Endothelial cell (in vitro differentiated cells): ENCODE results near the gene NTM. TPM values are rescaled to one million over a fixed set of nuclear protein-coding genes. Genes with fewer than 3 reads are reported as not detected.

ENCODE experiments used
- DNase-seq: peaks from one replicate; pipeline ENCODE4 v3.0.0; 2021; ENCODE audit warnings: low spot score
- H3K27ac Mint-ChIP-seq: one replicate; pipeline ENCODE4 v1.8.0; 2021; ENCODE audit warnings: mixed read lengths, inconsistent platforms; ENCODE audit not compliant: unreplicated experiment
- H3K27me3 Mint-ChIP-seq: one replicate; pipeline ENCODE4 v1.8.0; 2021; ENCODE audit warnings: mild to moderate bottlenecking, moderate library complexity, mixed read lengths, inconsistent platforms; ENCODE audit not compliant: unreplicated experiment
- H3K36me3 Mint-ChIP-seq: one replicate; pipeline ENCODE4 v1.8.0; 2021; ENCODE audit warnings: mild to moderate bottlenecking, low read depth, mixed read lengths, inconsistent platforms; ENCODE audit not compliant: unreplicated experiment
- H3K4me1 Mint-ChIP-seq: one replicate; pipeline ENCODE4 v1.8.0; 2021; ENCODE audit warnings: mild to moderate bottlenecking, mixed read lengths, inconsistent platforms; ENCODE audit not compliant: unreplicated experiment
- H3K4me3 Mint-ChIP-seq: one replicate; pipeline ENCODE4 v1.8.0; 2021; ENCODE audit warnings: mild to moderate bottlenecking, mixed read lengths, inconsistent platforms; ENCODE audit not compliant: unreplicated experiment
- H3K9me3 Mint-ChIP-seq: one replicate; pipeline ENCODE4 v1.8.0; 2021; ENCODE audit warnings: mixed read lengths, inconsistent platforms; ENCODE audit not compliant: unreplicated experiment
- total RNA-seq: library from RNA; stranded (reverse); fragmentation: NEBNext Ultra II Directional; extraction: Animal tissue kit (Norgen Biotek cat#: 25700); gene quantifications from one replicate; pipeline ENCODE4 v1.2.1, GENCODE V29; 2021; ENCODE audit not compliant: unreplicated experiment
- TF ChIP-seq, protein P1 (sequence below): fragments of 200-600 bp; sonication (generic); IDR thresholded peaks from one replicate; pipeline ENCODE4 v1.5.0; 2021; ENCODE audit warnings: antibody characterized with exemption; ENCODE audit not compliant: unreplicated experiment

Gene NTM
- total RNA-seq, 1 donor from 2014 or later, result 3.6 TPM

DNA sequence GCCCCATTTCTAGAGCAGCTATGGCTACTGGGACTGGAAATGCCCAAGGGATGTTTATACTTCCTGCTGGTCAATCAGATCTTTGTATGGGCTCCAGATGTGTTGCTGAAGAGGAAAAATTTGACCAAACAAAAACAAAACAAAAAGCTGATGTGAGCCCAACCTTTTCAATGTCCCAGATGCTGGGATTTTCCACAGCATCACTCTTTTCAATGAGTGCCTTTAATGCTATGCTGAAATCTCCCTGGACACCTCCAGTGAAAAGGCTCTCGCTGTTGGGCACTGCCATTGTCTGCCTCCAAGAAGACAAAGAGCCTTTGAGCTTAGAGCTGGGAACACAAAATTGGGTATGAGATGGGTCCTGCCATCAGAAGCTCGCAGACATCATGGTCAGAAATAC, 671.9 kb downstream of the NTM start:
- H3K27ac Mint-ChIP-seq, result no peak overlapping the region
- TF ChIP-seq, protein P1, sequence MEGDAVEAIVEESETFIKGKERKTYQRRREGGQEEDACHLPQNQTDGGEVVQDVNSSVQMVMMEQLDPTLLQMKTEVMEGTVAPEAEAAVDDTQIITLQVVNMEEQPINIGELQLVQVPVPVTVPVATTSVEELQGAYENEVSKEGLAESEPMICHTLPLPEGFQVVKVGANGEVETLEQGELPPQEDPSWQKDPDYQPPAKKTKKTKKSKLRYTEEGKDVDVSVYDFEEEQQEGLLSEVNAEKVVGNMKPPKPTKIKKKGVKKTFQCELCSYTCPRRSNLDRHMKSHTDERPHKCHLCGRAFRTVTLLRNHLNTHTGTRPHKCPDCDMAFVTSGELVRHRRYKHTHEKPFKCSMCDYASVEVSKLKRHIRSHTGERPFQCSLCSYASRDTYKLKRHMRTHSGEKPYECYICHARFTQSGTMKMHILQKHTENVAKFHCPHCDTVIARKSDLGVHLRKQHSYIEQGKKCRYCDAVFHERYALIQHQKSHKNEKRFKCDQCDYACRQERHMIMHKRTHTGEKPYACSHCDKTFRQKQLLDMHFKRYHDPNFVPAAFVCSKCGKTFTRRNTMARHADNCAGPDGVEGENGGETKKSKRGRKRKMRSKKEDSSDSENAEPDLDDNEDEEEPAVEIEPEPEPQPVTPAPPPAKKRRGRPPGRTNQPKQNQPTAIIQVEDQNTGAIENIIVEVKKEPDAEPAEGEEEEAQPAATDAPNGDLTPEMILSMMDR, result no peak
- no peaks in the 10 kb centered on the region for H3K9me3 Mint-ChIP-seq
- no peaks in the 10 kb centered on the region for H3K36me3 Mint-ChIP-seq
- no peak for DNase-seq
- peaks cover 2% of the 10 kb centered on the region for H3K27me3 Mint-ChIP-seq
- H3K4me1 Mint-ChIP-seq, result peaks cover 30% of the 10 kb centered on the region
- no peak overlapping the region for H3K4me3 Mint-ChIP-seq

DNA sequence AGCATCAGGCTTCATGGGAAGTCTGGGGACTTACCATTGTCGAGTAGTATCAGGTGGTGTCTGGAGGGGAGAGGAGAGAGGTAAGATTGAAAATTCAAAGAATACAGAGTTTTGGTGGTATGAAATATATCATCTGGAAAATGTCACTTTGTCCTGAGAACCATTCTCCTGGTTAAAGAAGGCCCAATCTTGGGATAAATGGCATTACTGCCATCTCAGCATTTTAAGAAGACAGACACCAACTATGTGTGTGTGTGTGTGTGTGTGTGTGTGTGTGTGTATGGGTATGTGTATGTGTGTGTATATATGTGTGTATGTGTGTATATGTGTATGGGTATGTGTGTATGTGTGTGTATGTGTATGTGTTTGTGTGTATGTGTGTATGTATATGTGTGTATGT, 673.3 kb downstream of the NTM start:
- H3K4me3 Mint-ChIP-seq, result no peak overlapping the region
- peaks cover 2% of the 10 kb centered on the region for H3K27me3 Mint-ChIP-seq
- no peak for DNase-seq
- no peaks in the 10 kb centered on the region for H3K36me3 Mint-ChIP-seq
- H3K4me1 Mint-ChIP-seq, result peaks cover 37% of the 10 kb centered on the region
- H3K9me3 Mint-ChIP-seq, result no peaks in the 10 kb centered on the region
- no peak overlapping the region for H3K27ac Mint-ChIP-seq
- TF ChIP-seq, protein P1, result no peak

DNA sequence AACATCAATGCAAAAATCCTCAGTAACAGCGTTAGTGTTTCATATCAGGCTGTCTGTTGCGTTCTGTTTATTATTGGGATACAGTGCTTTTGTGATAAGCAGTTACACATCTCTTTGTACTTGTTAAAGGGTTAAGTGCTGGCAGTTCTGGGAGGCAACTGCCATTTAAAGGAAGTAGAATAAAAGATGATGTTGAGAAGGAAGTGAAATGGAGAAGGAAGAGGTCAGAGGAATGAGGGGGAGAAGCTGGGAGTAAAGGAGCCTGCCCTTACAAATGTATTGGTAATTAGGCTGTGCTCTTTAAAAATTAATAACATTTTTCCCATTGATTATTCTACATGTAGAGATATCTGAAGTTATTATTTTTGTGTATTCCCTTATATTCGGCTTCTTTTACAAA, 674.7 kb downstream of the NTM start:
- no peak overlapping the region for H3K4me3 Mint-ChIP-seq
- no peak overlapping the region for H3K27ac Mint-ChIP-seq
- H3K27me3 Mint-ChIP-seq, result peaks cover 5% of the 10 kb centered on the region
- H3K9me3 Mint-ChIP-seq, result no peaks in the 10 kb centered on the region
- TF ChIP-seq, protein P1, result no peak
- DNase-seq, result no peak
- no peaks in the 10 kb centered on the region for H3K36me3 Mint-ChIP-seq
- H3K4me1 Mint-ChIP-seq, result peaks cover 33% of the 10 kb centered on the region

DNA sequence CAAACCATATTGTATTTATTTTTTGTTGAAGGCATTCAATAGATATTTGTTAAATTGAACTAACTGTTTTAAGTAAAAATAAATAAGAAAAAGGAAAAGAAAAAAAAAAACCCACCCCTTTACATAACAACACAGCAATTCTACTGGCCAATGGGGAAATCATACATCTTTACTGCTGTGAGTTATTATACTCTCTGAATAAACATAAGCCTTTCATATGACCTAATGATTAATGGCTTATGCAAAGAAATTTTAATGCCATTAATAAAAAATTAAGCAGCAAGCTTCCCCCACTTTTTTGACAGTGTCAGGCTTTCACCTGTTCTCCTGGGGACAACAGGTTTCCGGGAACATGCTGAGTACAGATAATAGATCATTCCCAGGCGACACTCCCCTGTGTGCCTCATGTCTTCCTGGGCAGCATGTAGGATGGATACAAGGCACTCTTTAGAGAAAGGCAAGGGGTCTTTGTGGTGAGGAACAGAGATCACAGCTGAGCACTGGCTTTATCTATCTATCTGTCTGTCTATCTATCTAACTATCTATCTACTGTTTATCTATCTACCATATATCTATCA, 676.0 kb downstream of the NTM start:
- no peaks in the 10 kb centered on the region for H3K36me3 Mint-ChIP-seq
- H3K27ac Mint-ChIP-seq, result no peak overlapping the region

DNA sequence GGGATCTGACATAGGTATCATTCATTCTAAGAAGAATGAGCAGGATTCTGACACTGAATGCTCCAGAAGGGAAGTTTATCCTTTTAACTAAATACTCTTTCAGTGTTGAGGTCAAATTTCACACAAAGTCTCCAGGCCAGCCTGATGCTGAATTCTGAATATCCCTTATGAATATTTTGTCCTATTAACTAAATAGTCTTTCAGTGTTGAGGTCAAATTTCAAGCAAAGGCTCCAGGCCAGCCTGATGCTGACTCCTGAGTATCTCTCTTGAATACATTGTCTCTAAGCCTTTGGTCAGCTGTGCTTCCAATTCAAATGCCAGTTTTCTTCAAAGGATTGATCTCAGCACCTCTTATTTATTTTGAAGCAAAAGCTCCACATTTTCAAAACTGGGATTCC, 676.8 kb downstream of the NTM start:
- Mint-ChIP-seq H3K27me3 (peaks cover 5% of the 10 kb centered on the region), H3K4me1 (peaks cover 20% of the 10 kb centered on the region), H3K4me3 (no peak overlapping the region), H3K9me3 (no peaks in the 10 kb centered on the region), H3K36me3 (no peaks in the 10 kb centered on the region), H3K27ac (no peak overlapping the region)
- TF ChIP-seq, protein P1, result no peak
- no peak for DNase-seq

More for the DNA sequence above, 676.0 kb downstream of the NTM start:
- no peak for DNase-seq
- Mint-ChIP-seq H3K9me3 (no peaks in the 10 kb centered on the region), H3K4me3 (no peak overlapping the region), H3K4me1 (peaks cover 27% of the 10 kb centered on the region), H3K27me3 (peaks cover 5% of the 10 kb centered on the region)
- TF ChIP-seq, protein P1, result no peak
